Measurements from ENCODE around the gene BSPRY.

The BSPRY gene

GRCh38 chr9:113349445-113350094 is at the start of gene BSPRY:
Gene BSPRY (plus strand): TSS chr9:113349541. CDS start chr9:113349580, 39 bp downstream.
- peak; percentile 28 to 30 for DNase-seq

DNA sequence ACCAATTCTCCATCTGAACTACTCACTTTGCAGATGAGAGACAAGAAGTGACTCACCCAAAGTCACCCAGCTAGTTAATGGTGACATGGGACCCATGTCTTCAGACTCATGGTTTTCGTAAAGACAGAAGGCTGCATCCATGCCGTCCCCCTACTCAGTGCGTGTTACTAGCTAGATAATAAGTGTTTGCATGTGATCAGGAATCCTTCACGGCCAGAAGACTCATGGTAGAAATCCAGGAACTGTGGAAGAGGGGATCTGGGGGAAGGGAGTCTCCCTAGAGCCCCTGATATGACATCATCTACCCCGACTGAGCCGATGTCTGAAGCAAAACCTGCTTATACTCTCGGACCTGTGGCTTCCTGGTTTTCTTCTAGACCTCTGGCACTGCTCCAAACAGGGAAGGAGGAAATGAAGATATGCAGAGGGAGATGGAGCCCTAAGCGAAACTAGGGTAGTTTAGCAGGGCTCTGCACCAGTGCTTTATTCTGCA is 49.5 kb upstream of the BSPRY start:
- DNase-seq = peak in 1 of 2 donors; percentile 7

DNA sequence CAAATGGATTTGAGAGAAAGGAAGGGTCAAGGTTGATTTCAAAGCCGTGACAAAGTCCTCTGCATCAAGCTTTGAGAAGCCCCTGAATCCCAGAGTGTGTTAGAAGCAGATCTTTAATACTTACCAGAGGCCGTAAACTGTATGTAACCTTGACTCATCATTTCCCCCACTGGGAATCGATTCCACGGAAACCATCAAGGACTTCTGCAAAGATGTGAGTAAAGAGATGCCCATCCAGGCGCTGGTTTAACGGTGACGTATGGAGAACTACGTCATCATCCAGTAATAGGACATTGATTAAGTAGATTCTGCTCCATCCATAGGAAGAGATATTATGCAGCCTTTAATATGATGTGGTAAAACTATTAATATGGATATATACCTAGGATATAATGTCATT is 47.8 kb upstream of the BSPRY start:
- no peak for DNase-seq

GRCh38 chr9:113302792-113303418 is 46.4 kb upstream of the BSPRY start, which contains the start of gene RNF183:
Gene RNF183 (minus strand): TSS chr9:113303376. CDS start chr9:113298184, 5,192 bp downstream.
- DNase-seq = no peak

- DNase-seq = no peak
Measured at GRCh38 chr9:113306566-113306965, 42.8 kb upstream of the BSPRY start.

GRCh38 chr9:113307396-113307975 is 41.9 kb upstream of the BSPRY start:
- no peak for DNase-seq

GRCh38 chr9:113309204-113309813 is 40.0 kb upstream of the BSPRY start:
- DNase-seq = peak; percentile 8 to 48

DNA sequence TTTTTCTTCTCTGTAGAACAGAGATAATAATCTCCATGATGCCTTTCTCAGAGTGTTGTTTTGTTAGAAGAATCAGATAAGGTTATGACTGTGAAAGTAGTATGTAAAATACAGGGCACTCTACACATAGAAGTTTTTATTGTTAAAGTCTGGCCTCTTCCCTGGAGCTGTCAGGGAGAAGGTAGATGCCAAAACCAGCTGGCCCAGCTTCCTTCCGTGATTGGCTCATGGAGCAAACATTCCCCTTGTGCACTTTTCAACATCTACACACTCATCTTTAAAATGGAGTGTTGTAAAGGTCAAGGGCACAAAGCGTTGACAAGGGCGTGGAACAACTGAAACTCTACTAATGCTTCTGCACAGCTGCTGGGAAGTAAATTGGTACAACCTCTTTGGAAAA is 38.8 kb upstream of the BSPRY start:
- no peak for DNase-seq

DNA sequence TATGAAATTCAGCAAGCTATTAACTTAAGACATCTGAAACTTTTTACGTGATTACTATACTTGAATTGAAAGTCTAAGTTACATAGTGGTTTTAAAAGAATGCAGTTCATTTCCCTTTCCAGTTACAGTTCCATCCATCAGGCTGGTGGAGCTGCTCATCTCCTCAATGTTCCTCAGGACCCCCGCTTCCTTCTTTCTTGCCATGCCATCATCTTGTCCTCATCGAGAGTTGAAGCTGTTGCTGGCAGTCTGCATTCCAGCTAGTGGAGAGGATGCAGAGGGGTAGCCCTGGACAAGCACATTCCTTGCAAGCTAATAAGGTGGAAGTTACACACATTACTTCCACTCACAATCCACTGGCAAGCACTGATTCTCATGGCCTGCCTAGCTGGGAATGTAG is 37.4 kb upstream of the BSPRY start:
- no peak for DNase-seq

DNA sequence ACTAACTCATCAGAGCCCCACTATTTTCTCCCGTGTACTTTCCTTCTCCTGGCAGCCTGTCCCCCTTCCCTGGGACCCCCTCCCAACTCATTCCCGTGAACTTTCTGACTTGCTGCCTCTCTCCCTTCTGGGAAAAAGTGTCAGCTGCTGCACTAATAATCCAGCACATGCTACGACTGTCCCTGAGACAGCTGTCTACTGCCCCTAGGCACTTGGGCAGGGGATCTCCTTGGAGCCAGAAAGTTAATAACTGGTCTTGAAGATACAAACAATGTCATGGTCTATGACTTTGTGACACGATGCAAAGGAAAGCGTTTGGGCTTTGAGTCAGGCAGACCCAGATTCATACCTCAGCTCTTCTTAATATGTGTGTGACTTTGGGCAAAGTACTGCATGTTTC is 36.1 kb upstream of the BSPRY start:
- DNase-seq = no peak

GRCh38 chr9:113315231-113315630 is 34.1 kb upstream of the BSPRY start:
- no peak for DNase-seq

DNA sequence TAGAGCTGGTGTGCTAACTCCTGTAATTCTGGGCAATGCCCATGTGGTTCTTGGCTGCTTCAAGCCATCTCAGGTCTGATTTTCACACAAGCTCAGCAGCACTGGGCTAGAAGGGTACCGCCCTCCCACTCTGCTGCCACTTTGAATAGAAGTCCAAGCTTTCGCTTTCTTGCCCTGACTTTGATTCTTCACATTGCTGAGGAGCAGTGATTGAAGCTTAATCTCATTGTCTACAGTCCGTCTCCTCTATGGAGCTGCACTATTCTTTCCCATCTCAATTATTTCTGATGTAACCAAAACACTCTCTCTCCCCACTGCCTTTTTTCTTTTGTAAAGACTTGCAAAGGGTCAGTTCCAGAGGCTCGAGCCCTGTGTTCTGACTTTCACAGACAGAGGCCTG is 33.3 kb upstream of the BSPRY start:
- DNase-seq = no peak

- DNase-seq = no peak
Measured at GRCh38 chr9:113317777-113318176, 31.6 kb upstream of the BSPRY start.

DNA sequence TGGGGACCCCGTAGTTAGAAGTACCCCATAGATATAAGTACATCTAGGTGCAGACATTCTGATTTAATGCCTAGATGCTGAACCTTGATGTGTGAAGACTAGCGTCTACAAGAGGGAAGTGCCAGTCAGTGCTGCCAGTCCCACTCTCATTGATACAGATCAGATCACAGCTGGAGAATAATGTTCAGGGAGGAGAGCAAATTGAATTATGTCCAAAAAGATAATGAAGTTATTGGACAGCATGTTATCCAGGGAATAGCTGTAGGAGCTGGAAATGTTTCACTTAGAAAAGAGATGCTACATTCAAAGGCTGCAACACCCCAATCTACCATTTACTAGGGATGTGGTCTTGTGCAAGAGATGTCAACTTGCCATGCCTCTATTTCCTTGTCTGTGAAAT is 30.3 kb upstream of the BSPRY start:
- no peak for DNase-seq

DNA sequence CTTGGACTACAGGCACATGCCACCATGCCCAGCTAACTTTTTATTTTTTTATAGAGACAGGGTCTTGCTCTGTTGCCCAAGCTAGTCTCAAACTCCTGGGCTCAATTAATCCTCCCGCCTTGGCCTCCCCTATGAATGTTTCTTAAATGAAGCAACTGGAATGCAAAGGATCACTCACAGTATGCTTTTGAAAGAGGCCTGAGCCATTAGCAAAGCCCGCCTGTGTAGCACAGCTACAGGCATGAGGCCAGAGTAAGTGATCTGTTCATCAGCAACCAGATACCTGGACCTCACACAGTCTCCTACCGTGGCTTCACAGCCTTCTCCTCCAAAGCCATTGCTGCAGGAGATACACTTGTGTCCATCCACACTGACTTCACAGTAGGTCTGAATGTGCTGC is 29.3 kb upstream of the BSPRY start:
- DNase-seq = no peak

DNA sequence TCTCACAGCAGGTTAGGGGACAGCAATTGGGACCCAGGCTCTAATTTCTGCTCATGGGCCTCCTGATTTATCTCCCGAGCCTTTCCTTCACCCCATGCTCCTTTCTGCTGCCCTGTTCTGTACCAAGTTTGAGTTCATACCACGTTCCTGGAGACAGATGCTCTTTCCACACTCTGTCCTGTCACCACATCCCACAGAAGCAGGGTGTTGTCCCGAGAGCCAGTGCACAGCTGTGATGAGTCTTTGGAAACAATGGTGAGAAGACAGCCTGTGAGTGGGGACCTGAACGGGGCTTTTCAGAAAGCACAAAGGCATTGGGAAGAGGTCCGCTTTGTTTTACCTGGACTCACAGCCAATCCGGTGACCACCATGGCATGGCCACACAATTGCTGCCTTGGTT is 26.7 kb upstream of the BSPRY start:
- DNase-seq = no peak

DNA sequence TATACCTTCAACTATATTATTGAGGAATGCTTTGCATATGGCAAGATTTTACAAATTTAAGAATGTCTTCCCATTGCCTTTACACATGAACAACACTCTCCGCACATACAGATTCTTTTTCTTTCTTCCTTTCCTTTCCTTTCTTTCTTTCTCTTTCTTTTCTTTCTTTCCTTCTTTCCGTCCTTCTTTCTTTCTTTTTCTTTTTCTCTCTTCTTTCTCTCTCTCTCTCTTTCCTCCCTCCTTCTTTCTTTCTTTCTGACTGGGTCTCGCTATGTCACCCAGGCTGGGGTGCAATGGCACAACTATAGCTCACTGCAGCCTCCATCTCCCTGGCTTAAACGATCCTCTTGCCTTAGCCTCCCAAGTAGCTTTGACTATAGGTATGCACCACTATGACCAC is 23.1 kb upstream of the BSPRY start:
- DNase-seq = no peak

- DNase-seq = no peak
Measured at GRCh38 chr9:113328045-113328782, 21.1 kb upstream of the BSPRY start.

DNA sequence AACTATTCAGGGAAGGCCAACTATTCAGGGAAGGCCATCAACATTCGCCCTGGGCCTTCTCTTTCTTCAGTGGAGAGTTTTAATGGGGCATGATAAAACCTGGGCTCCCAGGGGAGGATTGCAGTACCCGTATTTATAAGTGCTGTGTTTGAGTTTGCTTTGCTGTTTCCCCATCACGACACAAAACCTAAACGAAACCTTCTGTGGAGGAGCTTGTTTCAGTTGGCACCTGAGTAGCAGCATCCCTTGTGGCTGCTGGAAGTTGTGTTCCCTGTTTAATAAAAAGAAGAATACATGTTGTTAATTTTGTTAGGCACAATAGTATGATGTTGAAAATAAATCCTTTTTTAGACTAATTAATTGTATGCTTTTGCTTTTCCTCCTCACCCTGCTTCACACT is 17.6 kb upstream of the BSPRY start:
- DNase-seq = no peak

DNA sequence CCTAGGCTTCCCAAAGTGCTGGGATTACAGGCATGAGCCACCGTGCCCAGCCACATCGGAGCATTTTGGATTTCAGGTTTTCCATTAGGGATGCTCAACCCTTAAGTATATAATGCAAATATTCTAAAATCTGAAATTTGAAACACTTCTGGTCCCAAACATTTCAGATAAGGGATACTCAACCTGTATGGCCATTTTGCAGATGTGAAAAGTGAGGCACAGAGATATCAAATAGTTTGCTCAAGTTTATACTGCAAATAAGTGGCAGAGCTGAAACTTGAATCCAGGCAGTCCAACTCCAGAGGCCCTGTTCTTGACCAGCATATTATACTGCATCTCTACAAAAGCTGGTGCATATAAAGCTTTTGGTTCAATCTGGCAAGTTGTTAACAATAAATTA is 11.6 kb upstream of the BSPRY start:
- DNase-seq = no peak

GRCh38 chr9:113340011-113340699 is 9.2 kb upstream of the BSPRY start, which contains the start of gene WDR31:
Gene WDR31 (minus strand): TSS chr9:113340275. CDS start chr9:113332022, 8,253 bp downstream.
- peak; percentile 78 to 79 for DNase-seq

GRCh38 chr9:113341712-113342410 is 7.5 kb upstream of the BSPRY start:
- no peak for DNase-seq
